ENCODE data around the gene B3GNT8.

DNA sequence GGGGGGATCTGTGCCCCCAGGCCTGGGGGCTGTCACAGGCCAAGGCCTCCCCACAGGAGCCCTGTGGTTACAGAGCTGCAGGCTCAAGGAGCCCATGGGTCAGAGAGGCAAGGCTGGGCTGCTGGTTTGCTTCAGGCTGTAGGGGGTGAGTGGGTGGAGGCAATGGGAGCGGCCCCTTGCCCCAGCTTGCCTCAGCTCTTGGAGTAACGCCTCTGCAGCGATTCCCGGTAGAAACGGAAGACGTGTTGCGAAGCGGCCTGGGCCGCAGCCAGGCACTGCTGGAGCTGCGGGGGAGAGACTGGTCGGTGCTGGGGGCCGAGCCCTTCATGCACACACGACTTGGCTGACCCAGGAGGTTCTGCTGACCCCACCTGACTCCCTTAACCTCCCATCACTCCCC lies 40.7 kb downstream of the B3GNT8 start:
- TF ChIP-seq, protein P1, sequence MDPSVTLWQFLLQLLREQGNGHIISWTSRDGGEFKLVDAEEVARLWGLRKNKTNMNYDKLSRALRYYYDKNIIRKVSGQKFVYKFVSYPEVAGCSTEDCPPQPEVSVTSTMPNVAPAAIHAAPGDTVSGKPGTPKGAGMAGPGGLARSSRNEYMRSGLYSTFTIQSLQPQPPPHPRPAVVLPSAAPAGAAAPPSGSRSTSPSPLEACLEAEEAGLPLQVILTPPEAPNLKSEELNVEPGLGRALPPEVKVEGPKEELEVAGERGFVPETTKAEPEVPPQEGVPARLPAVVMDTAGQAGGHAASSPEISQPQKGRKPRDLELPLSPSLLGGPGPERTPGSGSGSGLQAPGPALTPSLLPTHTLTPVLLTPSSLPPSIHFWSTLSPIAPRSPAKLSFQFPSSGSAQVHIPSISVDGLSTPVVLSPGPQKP (IDR thresholded peaks at IDR 0.05; ENCODE audit: borderline replicate concordance, low read depth, low read length): no peak
- TF ChIP-seq RFX5 (IDR thresholded peaks at IDR 0.05; ENCODE audit: low read depth, low read length) (no peak), POLR2A (IDR thresholded peaks at IDR 0.05; ENCODE audit: low read depth, low read length) (no peak), SMC3 (IDR thresholded peaks at IDR 0.05; ENCODE audit: low read depth, low read length) (no peak), RAD21 (IDR thresholded peaks at IDR 0.05; ENCODE audit: low read length) (no peak), MAFK (IDR thresholded peaks at IDR 0.05; ENCODE audit: low read depth, low read length) (no peak)
- TF ChIP-seq, protein P2, sequence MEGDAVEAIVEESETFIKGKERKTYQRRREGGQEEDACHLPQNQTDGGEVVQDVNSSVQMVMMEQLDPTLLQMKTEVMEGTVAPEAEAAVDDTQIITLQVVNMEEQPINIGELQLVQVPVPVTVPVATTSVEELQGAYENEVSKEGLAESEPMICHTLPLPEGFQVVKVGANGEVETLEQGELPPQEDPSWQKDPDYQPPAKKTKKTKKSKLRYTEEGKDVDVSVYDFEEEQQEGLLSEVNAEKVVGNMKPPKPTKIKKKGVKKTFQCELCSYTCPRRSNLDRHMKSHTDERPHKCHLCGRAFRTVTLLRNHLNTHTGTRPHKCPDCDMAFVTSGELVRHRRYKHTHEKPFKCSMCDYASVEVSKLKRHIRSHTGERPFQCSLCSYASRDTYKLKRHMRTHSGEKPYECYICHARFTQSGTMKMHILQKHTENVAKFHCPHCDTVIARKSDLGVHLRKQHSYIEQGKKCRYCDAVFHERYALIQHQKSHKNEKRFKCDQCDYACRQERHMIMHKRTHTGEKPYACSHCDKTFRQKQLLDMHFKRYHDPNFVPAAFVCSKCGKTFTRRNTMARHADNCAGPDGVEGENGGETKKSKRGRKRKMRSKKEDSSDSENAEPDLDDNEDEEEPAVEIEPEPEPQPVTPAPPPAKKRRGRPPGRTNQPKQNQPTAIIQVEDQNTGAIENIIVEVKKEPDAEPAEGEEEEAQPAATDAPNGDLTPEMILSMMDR (conservative IDR thresholded peaks at IDR 0.05; ENCODE audit: low read depth, low read length): no peak
